Breast epithelium (tissue), 3 donors: ENCODE measurements around the gene MRFAP1L1.

Experiments used
- CTCF ChIP-seq, 3 donors: fragments of 450-650 bp; IDR thresholded peaks; one replicate each; pipeline ENCODE4 v1.5.1; 2016 to 2017; ENCODE audit warnings: antibody characterized with exemption in 3 of 3, mild to moderate bottlenecking in 3 of 3, moderate library complexity in 3 of 3
- POLR2A ChIP-seq: fragments of 450-650 bp; IDR thresholded peaks from one replicate; pipeline ENCODE4 v1.6.1; 2016; ENCODE audit warnings: antibody characterized with exemption, mild to moderate bottlenecking, moderate library complexity
- POLR2AphosphoS5 ChIP-seq, 3 donors: sonication (generic); formaldehyde crosslinking; IDR thresholded peaks; one replicate each; pipeline ENCODE4 v1.6.1; 2017; ENCODE audit warnings: antibody characterized with exemption in 3 of 3

GRCh38 chr4:6748286-6748685 is 38.6 kb upstream of the MRFAP1L1 start:
- TF ChIP-seq CTCF (IDR thresholded peaks at IDR 0.05), result no peak
- no peak for TF ChIP-seq POLR2A
- no peak for TF ChIP-seq POLR2AphosphoS5 (IDR thresholded peaks at IDR 0.05)
